ENCODE data around the gene BMI1. TPM values are rescaled to one million over a fixed set of nuclear protein-coding genes. Genes with fewer than 3 reads are reported as not detected.

Gene BMI1
- total RNA-seq, 1 donor from 2014 or later, result 48.5 TPM

DNA sequence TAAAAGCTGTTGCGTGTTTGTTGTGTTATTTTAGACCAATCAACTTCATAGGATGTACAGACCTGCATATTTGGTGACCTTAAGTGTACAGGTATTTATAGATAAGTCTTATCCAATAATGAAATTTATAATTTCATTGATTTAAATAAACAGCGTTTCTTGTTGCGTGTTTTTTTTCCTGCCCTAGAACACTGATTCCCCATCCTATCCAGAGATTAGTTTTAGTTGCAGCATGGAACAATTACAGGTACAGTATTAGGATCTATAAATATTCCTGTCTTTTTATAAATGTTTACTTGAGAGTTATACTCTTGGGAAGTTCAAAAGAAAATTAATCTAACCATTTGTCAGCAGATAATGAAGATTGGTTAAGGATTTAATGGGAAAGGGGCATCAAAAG lies 2.1 kb upstream of the BMI1 start:
- TF ChIP-seq, protein P1, sequence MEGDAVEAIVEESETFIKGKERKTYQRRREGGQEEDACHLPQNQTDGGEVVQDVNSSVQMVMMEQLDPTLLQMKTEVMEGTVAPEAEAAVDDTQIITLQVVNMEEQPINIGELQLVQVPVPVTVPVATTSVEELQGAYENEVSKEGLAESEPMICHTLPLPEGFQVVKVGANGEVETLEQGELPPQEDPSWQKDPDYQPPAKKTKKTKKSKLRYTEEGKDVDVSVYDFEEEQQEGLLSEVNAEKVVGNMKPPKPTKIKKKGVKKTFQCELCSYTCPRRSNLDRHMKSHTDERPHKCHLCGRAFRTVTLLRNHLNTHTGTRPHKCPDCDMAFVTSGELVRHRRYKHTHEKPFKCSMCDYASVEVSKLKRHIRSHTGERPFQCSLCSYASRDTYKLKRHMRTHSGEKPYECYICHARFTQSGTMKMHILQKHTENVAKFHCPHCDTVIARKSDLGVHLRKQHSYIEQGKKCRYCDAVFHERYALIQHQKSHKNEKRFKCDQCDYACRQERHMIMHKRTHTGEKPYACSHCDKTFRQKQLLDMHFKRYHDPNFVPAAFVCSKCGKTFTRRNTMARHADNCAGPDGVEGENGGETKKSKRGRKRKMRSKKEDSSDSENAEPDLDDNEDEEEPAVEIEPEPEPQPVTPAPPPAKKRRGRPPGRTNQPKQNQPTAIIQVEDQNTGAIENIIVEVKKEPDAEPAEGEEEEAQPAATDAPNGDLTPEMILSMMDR (IDR thresholded peaks at IDR 0.05), result no peak
- Mint-ChIP-seq H3K4me1 (ENCODE audit: unreplicated experiment) (peaks cover 42% of the 10 kb centered on the region), H3K9me3 (ENCODE audit: unreplicated experiment) (no peaks in the 10 kb centered on the region), H3K4me3 (ENCODE audit: unreplicated experiment) (no peak overlapping the region), H3K27me3 (ENCODE audit: unreplicated experiment) (peaks cover 25% of the 10 kb centered on the region), H3K27ac (ENCODE audit: unreplicated experiment) (no peak overlapping the region), H3K36me3 (ENCODE audit: unreplicated experiment) (peaks cover 5% of the 10 kb centered on the region)
- DNase-seq (ENCODE audit: extremely low spot score, unreplicated experiment), result no peak

DNA sequence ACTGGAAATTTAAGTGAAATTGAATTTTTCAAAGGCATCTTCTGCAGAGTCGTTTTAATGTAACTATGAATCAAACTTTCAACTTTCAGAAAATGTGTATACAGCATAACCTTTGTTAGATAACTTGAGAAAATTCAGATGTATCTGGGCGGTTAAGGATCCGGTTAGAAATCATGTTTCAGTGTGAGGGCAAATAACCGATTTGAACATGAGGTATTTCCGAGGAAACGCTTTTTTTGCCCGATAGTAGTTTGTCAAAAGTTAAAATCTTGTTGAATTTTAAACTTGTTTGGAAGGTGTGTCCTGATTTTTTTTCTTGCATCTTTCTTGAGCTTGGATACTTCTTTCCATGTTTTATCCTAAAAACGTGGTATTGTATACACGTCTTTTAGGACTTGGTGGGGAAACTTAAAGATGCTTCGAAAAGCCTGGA lies 1.3 kb upstream of the BMI1 start:
- peak overlapping the region; percentile 59 for H3K27ac Mint-ChIP-seq (ENCODE audit: unreplicated experiment)
- TF ChIP-seq, protein P1 (IDR thresholded peaks at IDR 0.05), result no peak
- H3K4me3 Mint-ChIP-seq (ENCODE audit: unreplicated experiment), result peak overlapping the region; percentile 73
- H3K9me3 Mint-ChIP-seq (ENCODE audit: unreplicated experiment), result no peaks in the 10 kb centered on the region
- no peak for DNase-seq (ENCODE audit: extremely low spot score, unreplicated experiment)
- H3K36me3 Mint-ChIP-seq (ENCODE audit: unreplicated experiment), result peaks cover 7% of the 10 kb centered on the region
- peaks cover 33% of the 10 kb centered on the region for H3K27me3 Mint-ChIP-seq (ENCODE audit: unreplicated experiment)
- peaks cover 48% of the 10 kb centered on the region for H3K4me1 Mint-ChIP-seq (ENCODE audit: unreplicated experiment)

DNA sequence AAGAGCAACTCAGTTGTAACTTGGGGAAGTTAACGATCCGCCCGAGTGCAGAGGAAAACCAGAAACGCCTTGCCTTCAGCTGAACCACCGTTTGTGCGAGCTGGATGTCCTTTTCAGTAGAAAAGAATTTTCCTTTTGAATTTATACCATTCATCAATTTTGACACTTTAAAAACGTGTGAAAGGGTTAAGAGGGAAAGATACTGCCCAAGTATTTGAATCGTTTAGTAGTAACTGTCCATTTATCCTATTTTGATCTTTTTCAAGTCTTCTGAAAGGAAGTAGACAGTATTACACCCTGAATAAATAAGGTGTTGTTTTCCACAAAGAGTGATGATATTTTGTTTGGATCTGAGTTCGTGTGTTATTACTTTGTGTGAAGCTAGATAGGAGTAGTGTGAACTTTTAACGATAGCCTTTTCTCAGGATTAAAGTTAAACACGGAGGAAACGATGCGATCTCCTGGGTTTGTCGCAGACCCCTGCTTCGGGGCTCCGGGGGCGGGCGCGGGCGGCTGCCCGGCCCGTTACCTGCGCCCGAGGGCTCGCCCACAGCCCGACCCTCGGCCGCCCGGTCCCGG lies 830 bp upstream of the BMI1 start:
- TF ChIP-seq, protein P1 (IDR thresholded peaks at IDR 0.05), result no peak
- Mint-ChIP-seq H3K4me1 (ENCODE audit: unreplicated experiment) (peaks cover 49% of the 10 kb centered on the region), H3K27me3 (ENCODE audit: unreplicated experiment) (peaks cover 35% of the 10 kb centered on the region), H3K4me3 (ENCODE audit: unreplicated experiment) (peak overlapping the region; percentile 73), H3K9me3 (ENCODE audit: unreplicated experiment) (no peaks in the 10 kb centered on the region), H3K36me3 (ENCODE audit: unreplicated experiment) (peaks cover 7% of the 10 kb centered on the region), H3K27ac (ENCODE audit: unreplicated experiment) (peak overlapping the region; percentile 59)
- no peak for DNase-seq (ENCODE audit: extremely low spot score, unreplicated experiment)

DNA sequence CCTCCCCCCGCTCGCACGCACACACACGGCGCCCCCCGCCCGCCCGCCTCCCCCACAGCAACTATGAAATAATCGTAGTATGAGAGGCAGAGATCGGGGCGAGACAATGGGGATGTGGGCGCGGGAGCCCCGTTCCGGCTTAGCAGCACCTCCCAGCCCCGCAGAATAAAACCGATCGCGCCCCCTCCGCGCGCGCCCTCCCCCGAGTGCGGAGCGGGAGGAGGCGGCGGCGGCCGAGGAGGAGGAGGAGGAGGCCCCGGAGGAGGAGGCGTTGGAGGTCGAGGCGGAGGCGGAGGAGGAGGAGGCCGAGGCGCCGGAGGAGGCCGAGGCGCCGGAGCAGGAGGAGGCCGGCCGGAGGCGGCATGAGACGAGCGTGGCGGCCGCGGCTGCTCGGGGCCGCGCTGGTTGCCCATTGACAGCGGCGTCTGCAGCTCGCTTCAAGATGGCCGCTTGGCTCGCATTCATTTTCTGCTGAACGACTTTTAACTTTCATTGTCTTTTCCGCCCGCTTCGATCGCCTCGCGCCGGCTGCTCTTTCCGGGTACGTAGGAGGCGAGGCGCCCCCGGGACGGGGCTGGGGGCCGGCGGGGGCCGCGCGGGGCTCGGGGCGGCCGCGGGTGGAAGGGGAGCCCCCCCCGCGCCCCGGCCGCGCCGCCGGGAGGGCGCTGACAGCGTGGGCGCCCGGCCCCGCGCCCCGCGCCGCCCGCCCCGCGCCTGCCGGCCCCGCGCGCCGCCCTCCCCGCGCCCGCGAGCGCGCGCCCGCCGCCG lies 441 bp downstream of the BMI1 start:
- peaks cover 35% of the 10 kb centered on the region for H3K27me3 Mint-ChIP-seq (ENCODE audit: unreplicated experiment)
- H3K9me3 Mint-ChIP-seq (ENCODE audit: unreplicated experiment), result no peaks in the 10 kb centered on the region
- H3K27ac Mint-ChIP-seq (ENCODE audit: unreplicated experiment), result peak overlapping the region; percentile 80
- peak overlapping the region; percentile 78 for H3K4me3 Mint-ChIP-seq (ENCODE audit: unreplicated experiment)
- peaks cover 51% of the 10 kb centered on the region for H3K4me1 Mint-ChIP-seq (ENCODE audit: unreplicated experiment)
- TF ChIP-seq, protein P1 (IDR thresholded peaks at IDR 0.05), result no peak
- peaks cover 7% of the 10 kb centered on the region for H3K36me3 Mint-ChIP-seq (ENCODE audit: unreplicated experiment)
- DNase-seq (ENCODE audit: extremely low spot score, unreplicated experiment), result peak; percentile 91

DNA sequence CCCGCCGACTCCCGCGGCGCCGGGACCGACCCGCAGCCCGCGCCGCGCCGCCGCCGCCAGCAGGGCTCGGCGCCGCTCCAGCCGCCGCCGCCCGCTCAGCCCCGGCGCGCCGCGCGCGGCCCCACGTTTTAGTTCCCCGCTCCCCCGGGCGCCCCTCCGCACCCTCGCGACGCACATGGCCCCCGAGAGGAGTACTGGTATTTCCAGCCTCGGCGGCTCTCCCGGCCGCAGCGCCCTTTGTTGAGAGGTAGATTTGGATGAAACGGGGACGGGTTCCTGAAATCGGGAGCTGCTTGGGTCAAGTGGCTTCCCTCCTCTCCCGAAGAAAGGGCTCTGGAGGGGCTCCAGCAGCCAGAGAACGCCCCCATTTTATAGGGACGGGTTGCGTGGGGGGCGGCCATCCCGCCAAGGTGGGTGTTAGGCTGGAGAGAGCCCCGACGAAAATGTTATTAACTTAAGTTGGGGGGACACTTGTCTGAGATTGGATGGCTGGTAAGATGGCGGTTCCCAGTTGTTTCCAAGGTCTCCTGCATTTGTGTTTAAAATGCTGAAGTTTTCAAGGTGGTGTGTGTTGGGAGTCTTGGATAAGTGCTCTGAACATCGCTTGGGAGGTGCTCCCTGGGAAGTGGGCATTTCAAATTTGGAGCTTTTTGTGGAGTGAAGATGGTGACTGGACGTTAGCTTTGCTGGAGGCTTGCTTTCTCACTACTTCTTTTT lies 1.2 kb downstream of the BMI1 start:
- Mint-ChIP-seq H3K4me3 (ENCODE audit: unreplicated experiment) (peak overlapping the region; percentile 85), H3K4me1 (ENCODE audit: unreplicated experiment) (peaks cover 54% of the 10 kb centered on the region), H3K36me3 (ENCODE audit: unreplicated experiment) (peaks cover 9% of the 10 kb centered on the region), H3K9me3 (ENCODE audit: unreplicated experiment) (no peaks in the 10 kb centered on the region), H3K27ac (ENCODE audit: unreplicated experiment) (peak overlapping the region; percentile 60), H3K27me3 (ENCODE audit: unreplicated experiment) (peaks cover 35% of the 10 kb centered on the region)
- TF ChIP-seq, protein P1 (IDR thresholded peaks at IDR 0.05), result no peak
- no peak for DNase-seq (ENCODE audit: extremely low spot score, unreplicated experiment)
